GM12878 (cell line): ENCODE results near the gene MAP4. TPM values are rescaled to one million over a fixed set of nuclear protein-coding genes. Genes with fewer than 3 reads are reported as not detected.

Experiments
- ATAC-seq: fragments of 200-7000 bp; cut with Tn5 transposase; 3 replicates; pipeline ENCODE4 v1.9.1; 2020; ENCODE audit warnings: mild to moderate bottlenecking, moderate library complexity
- BruUV-seq: library from RNA; stranded (reverse); fragments of 400-500 nt; replicated peaks from 2 replicates; lab custom pipeline; 2021; lab: Mats Ljungman, UMichigan
- CTCF ChIA-PET: fragments of 300-600 bp; sonication (Branson Sonifier 250); formaldehyde crosslinking; extraction: SDS; loops from one replicate; lab custom pipeline; 2021; ENCODE audit warnings: inconsistent platforms; lab: Yijun Ruan, JAX
- POLR2A ChIA-PET: fragments of 350-600 bp; formaldehyde crosslinking; extraction: SDS; loops from one replicate; lab custom pipeline; 2021; ENCODE audit warnings: inconsistent platforms; lab: Charles Lee
- RAD21 ChIA-PET: fragments of 300-600 bp; sonication (Branson Sonifier 250); formaldehyde crosslinking; loops from one replicate; lab custom pipeline; 2023; ENCODE audit warnings: antibody characterized with exemption; ENCODE audit not compliant: unreplicated experiment; lab: Charles Lee
- SMC1A ChIA-PET: fragments of 300-600 bp; sonication (Branson Sonifier 250); formaldehyde crosslinking; loops from one replicate; lab custom pipeline; 2023; ENCODE audit not compliant: unreplicated experiment, uncharacterized antibody; lab: Charles Lee
- DNase-seq: peaks from one replicate; pipeline ENCODE4 v3.0.0-alpha.2; 2011; ENCODE audit warnings: low read depth, low spot score
- FAIRE-seq: peaks from 3 replicates; lab custom pipeline; 2011; peaks lifted over from hg19 to GRCh38; lab: Jason Lieb, UNC
- H2AFZ ChIP-seq: 2 replicates; pipeline ENCODE4 v1.6.0; 2011; ENCODE audit warnings: low read depth, low read length, control low read depth; ENCODE audit not compliant: control insufficient read depth
- H3K27ac ChIP-seq: 2 replicates; pipeline ENCODE4 v1.5.1; 2011; ENCODE audit warnings: control low read depth; ENCODE audit not compliant: control insufficient read depth, insufficient read depth
- H3K27me3 ChIP-seq, 2 experiments: replicated peaks in 1 of 2; 2 replicates each; pipeline versions ENCODE4 v1.6.0 to v1.6.1; 2011; ENCODE audit warnings: low read length in 1 of 2; ENCODE audit not compliant: control insufficient read depth in 2 of 2, insufficient read depth in 2 of 2
- H3K36me3 ChIP-seq, 2 experiments: 2 replicates each; pipeline ENCODE4 v1.5.1; 2011; ENCODE audit warnings: low read length in 1 of 2; ENCODE audit not compliant: control insufficient read depth in 2 of 2, insufficient read depth in 2 of 2
- H3K4me1 ChIP-seq: 2 replicates; pipeline ENCODE4 v1.6.1; 2011; ENCODE audit warnings: mild to moderate bottlenecking, low read length, moderate library complexity, mixed read lengths; ENCODE audit not compliant: control insufficient read depth, insufficient read depth
- H3K4me2 ChIP-seq: 2 replicates; pipeline ENCODE4 v1.6.0; 2011; ENCODE audit warnings: control low read depth; ENCODE audit not compliant: control insufficient read depth, insufficient read depth
- H3K4me3 ChIP-seq: fragments of 200-600 bp; sonication (generic); 2 replicates; pipeline ENCODE4 v1.5.1; 2016
- H3K79me2 ChIP-seq: 2 replicates; pipeline ENCODE4 v1.6.0; 2011; ENCODE audit warnings: low read length; ENCODE audit not compliant: control insufficient read depth, insufficient read depth
- H3K9ac ChIP-seq: 2 replicates; pipeline ENCODE4 v1.8.0; 2011; ENCODE audit warnings: low read length, control low read depth, mixed read lengths; ENCODE audit not compliant: control insufficient read depth, insufficient read depth
- H3K9me3 ChIP-seq: replicated peaks from 3 replicates; pipeline ENCODE4 v1.5.1; 2011; ENCODE audit warnings: mild to moderate bottlenecking, low read length; ENCODE audit not compliant: control insufficient read depth, insufficient read depth
- H4K20me1 ChIP-seq: 2 replicates; pipeline ENCODE4 v1.6.0; 2011; ENCODE audit not compliant: control insufficient read depth, insufficient read depth
- BACH1 ChIP-seq: fragments of 450-650 bp; IDR thresholded peaks from 2 replicates; pipeline ENCODE4 v1.6.1; 2017; ENCODE audit warnings: mild to moderate bottlenecking, borderline replicate concordance
- IRF4 ChIP-seq: IDR thresholded peaks from 2 replicates; pipeline ENCODE4 v1.6.1; 2011; ENCODE audit warnings: low read depth, low read length
- SREBF1 ChIP-seq: IDR thresholded peaks from 2 replicates; pipeline ENCODE4 v1.6.1; 2012; ENCODE audit warnings: mild to moderate bottlenecking, low read length
- STAT3 ChIP-seq: IDR thresholded peaks from 2 replicates; pipeline ENCODE4 v1.6.1; 2011; ENCODE audit warnings: low read depth, low read length, improper control_type of control experiment
- ZBTB4 ChIP-seq: fragments of 450-650 bp; formaldehyde crosslinking; IDR thresholded peaks from 2 replicates; pipeline ENCODE4 v1.4.0; 2022; ENCODE audit warnings: mild to moderate bottlenecking, moderate library complexity
- ZNF24 ChIP-seq: fragments of 450-650 bp; IDR thresholded peaks from 2 replicates; pipeline ENCODE4 v1.6.1; 2017; ENCODE audit warnings: antibody characterized with exemption, mild to moderate bottlenecking
- WGBS: methylation state at CpG from one replicate; pipeline ENCODE4 v1.1.6; 2016; ENCODE audit warnings: low lambda C conversion rate; ENCODE audit not compliant: insufficient replicate concordance, insufficient coverage; ENCODE audit errors: missing lambda C conversion rate; 5-methylcytosine and 5-hydroxymethylcytosine counted together
- in situ Hi-C: fragments of 300-500 bp; cut with MboI; formaldehyde crosslinking; loops from 9 replicates; pipeline ENCODE4 v1.14.3; 2018; ENCODE audit warnings: mixed read lengths
- intact Hi-C: fragments of 100-400 bp; cut with micrococcal nuclease; formaldehyde crosslinking; loops from one replicate; pipeline ENCODE4 v1.14.2; 2022; ENCODE audit not compliant: unreplicated experiment
- polyA plus RNA-seq, 11 experiments: library from polyadenylated mRNA; depleted of rRNA in 4 of 11; unstranded in 6 of 11; stranded (reverse) in 5 of 11; fragments of >200 nt; fragmentation: Nextera tagmentation in 4 of 11; fragmentation: Illumina TruSeq in 1 of 11; extraction: Ambion mirVana in 4 of 11; extraction: Trizol in 1 of 11; gene quantifications; 1 replicate in 1 of 11; 2 replicates in 10 of 11; pipeline versions ENCODE4 v1.2.1 to v1.2.3, GENCODE V29; 2011 to 2016; ENCODE audit warnings: inconsistent platforms in 2 of 11, missing spikeins in 2 of 11, low read depth in 1 of 11
- total RNA-seq, 4 experiments: library from RNA; depleted of rRNA in 3 of 4; stranded (reverse); fragments of >200 nt in 3 of 4; fragmentation: Illumina TruSeq in 1 of 4; extraction: Trizol in 1 of 4; gene quantifications; 2 replicates each; pipeline versions ENCODE4 v1.2.1 to v1.2.3, GENCODE V29; 2013 to 2021
- TF ChIP-seq, protein P1 (sequence below), 3 experiments: IDR thresholded peaks in 2 of 3; conservative IDR thresholded peaks in 1 of 3; 2 replicates each; pipeline ENCODE4 v1.5.1; 2011; ENCODE audit warnings: low read depth in 3 of 3, low read length in 3 of 3, mild to moderate bottlenecking in 3 of 3, control low read depth in 2 of 3, moderate library complexity in 2 of 3, inconsistent platforms in 1 of 3, mixed read lengths in 1 of 3; ENCODE audit not compliant: control insufficient read depth in 2 of 3, insufficient read depth in 1 of 3; ENCODE audit errors: extremely low read depth in 1 of 3

Gene MAP4
- total and polyA plus RNA-seq, 10 of the 15 experiments (the other 5 are each of a cell fraction or from before 2014, with no cell fraction given), result 22.2 to 145 (median 47.2) TPM

- no peak for TF ChIP-seq ZBTB4 (CRISPR knock-in tag)
Observed at GRCh38 chr3:47910233-47910632, 106.0 kb downstream of the MAP4 start (continued).

DNA sequence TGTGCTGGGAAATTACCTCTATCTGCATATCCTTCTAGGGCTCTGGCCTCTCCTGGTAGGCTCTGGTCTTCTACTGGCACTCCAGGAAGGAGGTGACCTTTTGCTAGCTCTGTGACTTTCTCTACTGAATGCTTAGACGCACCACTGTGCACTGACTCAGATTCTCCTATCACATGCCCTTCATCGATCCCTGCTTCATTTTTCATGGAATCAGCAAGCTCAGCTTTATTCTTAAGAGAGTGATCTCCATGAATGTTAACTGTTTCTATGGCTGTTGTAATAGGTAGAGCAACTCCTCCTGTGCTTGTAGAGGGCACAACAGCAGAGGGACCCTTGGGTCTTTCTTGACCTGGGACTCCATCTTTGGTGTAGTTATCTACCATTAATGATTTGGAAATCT lies 106.6 kb downstream of the MAP4 start:
- no peak overlapping the region for H3K4me3 ChIP-seq
- H3K27ac ChIP-seq, result no peak overlapping the region
- 100% methylated on average over 2 of the region's 2 CpGs for WGBS
- no peak overlapping the region for H3K9ac ChIP-seq
- H3K27me3 ChIP-seq, result no peaks in the 10 kb centered on the region
- ChIA-PET CTCF (interaction anchor here (1.4 to 1.8 kb wide), 2 partner anchors 10 to 242 kb away, joined by 3 to 6 read pairs; no protein-coding TSS in a partner anchor), POLR2A (no interaction called here), SMC1A (interaction anchor here (1.5 kb wide), 1 partner anchor 242 kb away, joined by 3 read pairs; no protein-coding TSS in a partner anchor), RAD21 (no interaction called here)
- ATAC-seq (no peak), FAIRE-seq (no peak), DNase-seq (no peak)
- H3K9me3 ChIP-seq, result no peaks in the 10 kb centered on the region
- H4K20me1 ChIP-seq, result no peaks in the 10 kb centered on the region
- no peaks in the 10 kb centered on the region for H3K79me2 ChIP-seq
- in situ Hi-C loops (no loop called here), intact Hi-C loops (no loop called here)
- H3K4me1 ChIP-seq, result no peaks in the 10 kb centered on the region
- H2AFZ ChIP-seq, result no peak overlapping the region
- peaks cover 6 to 27% of the 10 kb centered on the region in 2 experiments for H3K36me3 ChIP-seq
- TF ChIP-seq SREBF1, result no peak
- TF ChIP-seq STAT3, result no peak
- TF ChIP-seq ZNF24, result no peak
- TF ChIP-seq IRF4, result no peak
- no peak for TF ChIP-seq BACH1
- TF ChIP-seq, protein P1, sequence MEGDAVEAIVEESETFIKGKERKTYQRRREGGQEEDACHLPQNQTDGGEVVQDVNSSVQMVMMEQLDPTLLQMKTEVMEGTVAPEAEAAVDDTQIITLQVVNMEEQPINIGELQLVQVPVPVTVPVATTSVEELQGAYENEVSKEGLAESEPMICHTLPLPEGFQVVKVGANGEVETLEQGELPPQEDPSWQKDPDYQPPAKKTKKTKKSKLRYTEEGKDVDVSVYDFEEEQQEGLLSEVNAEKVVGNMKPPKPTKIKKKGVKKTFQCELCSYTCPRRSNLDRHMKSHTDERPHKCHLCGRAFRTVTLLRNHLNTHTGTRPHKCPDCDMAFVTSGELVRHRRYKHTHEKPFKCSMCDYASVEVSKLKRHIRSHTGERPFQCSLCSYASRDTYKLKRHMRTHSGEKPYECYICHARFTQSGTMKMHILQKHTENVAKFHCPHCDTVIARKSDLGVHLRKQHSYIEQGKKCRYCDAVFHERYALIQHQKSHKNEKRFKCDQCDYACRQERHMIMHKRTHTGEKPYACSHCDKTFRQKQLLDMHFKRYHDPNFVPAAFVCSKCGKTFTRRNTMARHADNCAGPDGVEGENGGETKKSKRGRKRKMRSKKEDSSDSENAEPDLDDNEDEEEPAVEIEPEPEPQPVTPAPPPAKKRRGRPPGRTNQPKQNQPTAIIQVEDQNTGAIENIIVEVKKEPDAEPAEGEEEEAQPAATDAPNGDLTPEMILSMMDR (IDR thresholded peaks at IDR 0.05 in 2 of 3, conservative IDR thresholded peaks at IDR 0.05 in 1 of 3; ENCODE audit: control insufficient read depth in 2 of 3, extremely low read depth in 1 of 3, insufficient read depth in 1 of 3, low read depth in 3 of 3, low read length in 3 of 3), result no peak
- no TSS peak for BruUV-seq
- no peak overlapping the region for H3K4me2 ChIP-seq
